Trophoblast cell (in vitro differentiated cells and primary cell): ENCODE results near the gene GTF3C1.

ENCODE experiments used
- DNase-seq, 2 donors: peaks; one replicate each; pipeline ENCODE4 v3.0.0-alpha.2; 2016
- H2AFZ ChIP-seq: 2 replicates; pipeline ENCODE4 v1.6.1; 2013; ENCODE audit warnings: low read length, moderate library complexity, mild to moderate bottlenecking; ENCODE audit not compliant: insufficient read depth, poor library complexity
- H2AK5ac ChIP-seq: 2 replicates; pipeline ENCODE4 v1.6.1; 2013; ENCODE audit warnings: mild to moderate bottlenecking, low read length
- H2BK120ac ChIP-seq: 2 replicates; pipeline ENCODE4 v1.6.1; 2013; ENCODE audit warnings: low read length, mild to moderate bottlenecking, moderate library complexity; ENCODE audit not compliant: insufficient read depth, poor library complexity
- H2BK12ac ChIP-seq: 2 replicates; pipeline ENCODE4 v1.6.1; 2013; ENCODE audit warnings: mild to moderate bottlenecking, low read length, moderate library complexity
- H2BK5ac ChIP-seq: 2 replicates; pipeline ENCODE4 v1.6.1; 2013; ENCODE audit warnings: low read length, low read depth, moderate library complexity, mild to moderate bottlenecking; ENCODE audit not compliant: poor library complexity
- H3K14ac ChIP-seq: 2 replicates; pipeline ENCODE4 v1.6.1; 2013; ENCODE audit warnings: mild to moderate bottlenecking, low read length
- H3K18ac ChIP-seq: 2 replicates; pipeline ENCODE4 v1.6.1; 2013; ENCODE audit warnings: mild to moderate bottlenecking, low read length
- H3K23ac ChIP-seq: 2 replicates; pipeline ENCODE4 v1.6.1; 2013; ENCODE audit warnings: low read length
- H3K27ac ChIP-seq: 2 replicates; pipeline ENCODE4 v1.5.1; 2013; ENCODE audit warnings: low read depth, mild to moderate bottlenecking, inconsistent platforms, low read length, moderate library complexity
- H3K27me3 ChIP-seq: 2 replicates; pipeline ENCODE4 v1.6.1; 2013; ENCODE audit warnings: inconsistent platforms, mild to moderate bottlenecking, low read length, moderate library complexity; ENCODE audit not compliant: insufficient read depth
- H3K36me3 ChIP-seq, 2 experiments: 1 replicate in 1 of 2; 2 replicates in 1 of 2; pipeline ENCODE4 v1.6.1; 2013; ENCODE audit warnings: low read length in 2 of 2, mild to moderate bottlenecking in 2 of 2, moderate library complexity in 1 of 2; ENCODE audit not compliant: insufficient read depth in 2 of 2, control insufficient read depth in 1 of 2
- H3K4ac ChIP-seq: 2 replicates; pipeline ENCODE4 v1.6.1; 2013; ENCODE audit warnings: low read depth, mild to moderate bottlenecking, low read length, moderate library complexity
- H3K4me1 ChIP-seq, 2 experiments: 1 replicate in 1 of 2; 2 replicates in 1 of 2; pipeline ENCODE4 v1.6.1; 2013; ENCODE audit warnings: low read length in 2 of 2, mild to moderate bottlenecking in 2 of 2, moderate library complexity in 1 of 2; ENCODE audit not compliant: insufficient read depth in 2 of 2, control insufficient read depth in 1 of 2
- H3K4me2 ChIP-seq: 2 replicates; pipeline ENCODE4 v1.6.1; 2013; ENCODE audit warnings: inconsistent platforms, mild to moderate bottlenecking, low read length, moderate library complexity
- H3K4me3 ChIP-seq: 2 replicates; pipeline ENCODE4 v1.5.1; 2013; ENCODE audit warnings: mild to moderate bottlenecking, low read depth, low read length, inconsistent platforms
- H3K79me1 ChIP-seq: one replicate; pipeline ENCODE4 v1.6.1; 2013; ENCODE audit warnings: low read length
- H3K79me2 ChIP-seq: 2 replicates; pipeline ENCODE4 v1.6.1; 2013; ENCODE audit warnings: low read length, mild to moderate bottlenecking; ENCODE audit not compliant: control insufficient read depth, insufficient read depth, poor library complexity
- H3K9ac ChIP-seq: 2 replicates; pipeline ENCODE4 v1.6.1; 2013; ENCODE audit warnings: mild to moderate bottlenecking, low read length
- H3K9me3 ChIP-seq: 2 replicates; pipeline ENCODE4 v1.6.1; 2013; ENCODE audit warnings: low read depth, mild to moderate bottlenecking, control low read depth, inconsistent platforms, low read length; ENCODE audit not compliant: insufficient read depth
- H4K12ac ChIP-seq: 2 replicates; pipeline ENCODE4 v1.6.1; 2013; ENCODE audit warnings: low read depth, mild to moderate bottlenecking, low read length, moderate library complexity
- H4K8ac ChIP-seq: 2 replicates; pipeline ENCODE4 v1.6.1; 2013; ENCODE audit warnings: low read depth, mild to moderate bottlenecking, low read length, moderate library complexity
- H4K91ac ChIP-seq: one replicate; pipeline ENCODE4 v1.6.1; 2013; ENCODE audit warnings: low read depth, mild to moderate bottlenecking, low read length, moderate library complexity
- WGBS: extraction: QIAGEN DNeasy Blood & Tissue Kit; methylation state at CpG from one replicate; pipeline ENCODE4 v1.1.7; 2013; ENCODE audit warnings: missing lambda C conversion rate; ENCODE audit not compliant: insufficient read length, insufficient coverage; ENCODE audit errors: extremely low coverage; 5-methylcytosine and 5-hydroxymethylcytosine counted together

The GTF3C1 gene

DNA sequence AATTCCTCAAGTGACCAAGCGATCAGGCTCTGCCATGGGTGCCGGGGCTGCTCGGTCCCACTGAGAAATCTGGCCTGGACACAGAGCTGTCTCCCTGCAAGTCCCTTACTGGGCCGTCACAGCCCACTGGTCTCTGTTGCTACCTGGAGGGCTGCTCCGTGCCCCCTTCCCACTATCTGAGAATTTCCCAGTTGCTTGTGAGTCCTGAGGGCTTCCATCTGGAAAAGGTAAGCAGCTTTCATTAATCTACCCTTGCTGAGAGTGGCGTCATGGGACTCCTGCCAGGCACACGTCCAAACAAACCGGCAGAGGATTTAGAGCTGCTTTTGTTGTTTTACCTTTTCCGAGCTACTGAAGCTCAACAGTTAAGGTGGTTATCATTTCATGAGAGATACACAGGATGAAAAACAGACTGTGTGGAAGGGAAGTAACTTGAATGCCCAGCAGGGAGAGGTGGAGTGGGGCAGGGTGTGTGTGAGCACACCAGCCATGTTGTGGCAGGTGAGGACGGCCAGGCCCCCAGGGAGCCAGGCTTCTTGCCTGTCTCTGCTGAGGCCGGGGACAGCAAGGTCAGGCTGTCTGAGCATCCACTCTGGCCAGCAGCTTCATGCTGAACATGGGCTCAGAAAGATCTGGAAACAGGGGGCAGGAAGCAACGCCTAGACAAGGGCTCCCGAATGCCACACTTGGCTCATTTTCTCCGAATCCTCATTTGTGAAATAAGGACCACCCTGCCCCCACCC, 50.6 kb downstream of the GTF3C1 start:
- Histone ChIP-seq H2BK120ac (no peak overlapping the region), H3K23ac (no peak overlapping the region), H4K91ac (no peak overlapping the region), H3K79me2 (no peaks in the 10 kb centered on the region), H3K27ac (no peak overlapping the region), H2BK12ac (no peak overlapping the region), H3K9me3 (no peaks in the 10 kb centered on the region), H4K8ac (no peak overlapping the region), H3K4me2 (no peak overlapping the region), H3K9ac (no peak overlapping the region), H2BK5ac (no peak overlapping the region), H4K12ac (no peak overlapping the region), H3K4me1 (no peaks in the 10 kb centered on the region), H3K18ac (no peak overlapping the region), H3K27me3 (no peaks in the 10 kb centered on the region), H2AFZ (no peak overlapping the region), H3K79me1 (no peaks in the 10 kb centered on the region), H3K36me3 (peaks cover 70 to 84% of the 10 kb centered on the region in 2 experiments), H3K4ac (no peak overlapping the region), H2AK5ac (no peak overlapping the region), H3K4me3 (no peak overlapping the region), H3K14ac (no peak overlapping the region)
- no CpG with 5 or more reads among the region's 14 CpGs for WGBS
- DNase-seq = no peak

DNA sequence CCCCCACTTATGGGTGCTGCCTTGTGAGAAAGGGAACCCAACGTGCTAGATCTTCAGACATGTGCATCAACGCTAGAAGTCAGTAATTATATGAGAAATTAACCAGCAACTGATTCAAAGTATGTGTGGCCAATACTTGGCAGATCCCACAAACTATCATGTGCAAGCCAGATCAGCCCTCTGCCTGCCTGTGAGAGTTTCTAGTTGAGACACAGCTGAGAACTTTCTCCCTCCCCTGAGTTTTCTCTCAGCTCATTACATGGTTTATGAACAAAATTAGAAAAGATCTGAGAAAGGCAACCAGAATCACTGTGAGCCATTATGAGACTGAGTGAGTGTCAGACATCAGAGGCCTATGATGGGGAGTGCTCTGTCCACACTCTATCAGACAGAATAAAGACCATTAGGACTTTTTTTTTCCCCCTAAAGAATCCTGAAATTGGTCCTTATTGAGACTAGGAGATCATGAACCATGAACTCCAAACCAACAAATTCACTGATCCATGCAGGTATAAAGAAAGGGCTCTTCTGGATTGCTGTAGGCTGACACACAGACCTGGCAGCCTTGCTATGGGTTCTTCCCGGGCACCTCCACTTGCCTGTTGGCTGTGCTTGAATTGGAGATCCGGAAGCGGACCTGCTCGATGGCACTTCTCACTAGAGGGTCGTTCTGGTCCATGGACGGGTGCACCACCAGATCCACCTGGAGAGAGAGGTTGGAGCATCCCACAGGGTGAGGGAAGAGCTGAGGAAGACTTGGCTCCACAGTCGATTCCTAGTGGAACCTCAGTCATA, 51.5 kb downstream of the GTF3C1 start:
- H3K18ac ChIP-seq = no peak overlapping the region
- no peak overlapping the region for H3K4ac ChIP-seq
- no peak overlapping the region for H4K91ac ChIP-seq
- H2BK12ac ChIP-seq = no peak overlapping the region
- no peak overlapping the region for H3K23ac ChIP-seq
- H3K9ac ChIP-seq = no peak overlapping the region
- WGBS = no CpG with 5 or more reads among the region's 9 CpGs
- no peaks in the 10 kb centered on the region for H3K79me2 ChIP-seq
- H2AK5ac ChIP-seq = no peak overlapping the region
- H3K4me3 ChIP-seq = no peak overlapping the region
- no peaks in the 10 kb centered on the region for H3K27me3 ChIP-seq
- no peak overlapping the region for H3K4me2 ChIP-seq
- no peak overlapping the region for H2BK5ac ChIP-seq
- H3K79me1 ChIP-seq = no peaks in the 10 kb centered on the region
- no peak overlapping the region for H3K27ac ChIP-seq
- no peaks in the 10 kb centered on the region for H3K9me3 ChIP-seq
- H3K14ac ChIP-seq = no peak overlapping the region
- peaks cover 65 to 78% of the 10 kb centered on the region in 2 experiments for H3K36me3 ChIP-seq
- H4K8ac ChIP-seq = no peak overlapping the region
- H2AFZ ChIP-seq = no peak overlapping the region
- no peak for DNase-seq
- no peak overlapping the region for H4K12ac ChIP-seq
- H3K4me1 ChIP-seq = no peaks in the 10 kb centered on the region
- H2BK120ac ChIP-seq = no peak overlapping the region

DNA sequence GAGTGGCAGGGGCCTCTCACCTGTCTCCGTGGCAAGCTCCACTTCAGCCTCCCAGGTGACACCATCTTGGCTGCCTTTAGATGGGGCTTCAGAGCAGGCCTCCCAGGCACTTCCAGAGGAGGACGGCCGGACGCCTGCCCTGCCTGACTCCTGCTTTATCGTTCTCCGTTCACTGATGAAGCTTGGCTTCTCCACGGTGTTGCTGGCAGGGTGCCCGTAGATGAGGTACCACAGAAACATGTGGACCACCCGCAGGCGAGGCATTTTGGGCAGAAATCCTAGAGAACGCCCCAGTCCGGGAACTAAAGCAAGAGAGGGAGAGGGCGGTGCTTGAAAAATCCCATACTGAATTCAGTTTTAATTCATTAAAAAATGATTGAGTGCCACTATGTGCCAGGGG, 54.5 kb downstream of the GTF3C1 start:
- H3K23ac ChIP-seq = no peak overlapping the region
- WGBS = no CpG with 5 or more reads among the region's 13 CpGs
- no peak overlapping the region for H2BK120ac ChIP-seq
- H3K9ac ChIP-seq = no peak overlapping the region
- H3K18ac ChIP-seq = no peak overlapping the region
- H2BK5ac ChIP-seq = no peak overlapping the region
- no peaks in the 10 kb centered on the region for H3K79me1 ChIP-seq
- no peak overlapping the region for H3K27ac ChIP-seq
- H3K14ac ChIP-seq = no peak overlapping the region
- peaks cover 0 to 5% of the 10 kb centered on the region in 2 experiments for H3K4me1 ChIP-seq
- peaks cover 66 to 75% of the 10 kb centered on the region in 2 experiments for H3K36me3 ChIP-seq
- H2AK5ac ChIP-seq = no peak overlapping the region
- H2AFZ ChIP-seq = no peak overlapping the region
- no peak overlapping the region for H4K8ac ChIP-seq
- no peak for DNase-seq
- H3K4ac ChIP-seq = no peak overlapping the region
- H4K12ac ChIP-seq = no peak overlapping the region
- no peak overlapping the region for H3K4me2 ChIP-seq
- no peak overlapping the region for H4K91ac ChIP-seq
- no peaks in the 10 kb centered on the region for H3K9me3 ChIP-seq
- H3K27me3 ChIP-seq = no peaks in the 10 kb centered on the region
- H3K79me2 ChIP-seq = no peaks in the 10 kb centered on the region
- H3K4me3 ChIP-seq = no peak overlapping the region
- no peak overlapping the region for H2BK12ac ChIP-seq

DNA sequence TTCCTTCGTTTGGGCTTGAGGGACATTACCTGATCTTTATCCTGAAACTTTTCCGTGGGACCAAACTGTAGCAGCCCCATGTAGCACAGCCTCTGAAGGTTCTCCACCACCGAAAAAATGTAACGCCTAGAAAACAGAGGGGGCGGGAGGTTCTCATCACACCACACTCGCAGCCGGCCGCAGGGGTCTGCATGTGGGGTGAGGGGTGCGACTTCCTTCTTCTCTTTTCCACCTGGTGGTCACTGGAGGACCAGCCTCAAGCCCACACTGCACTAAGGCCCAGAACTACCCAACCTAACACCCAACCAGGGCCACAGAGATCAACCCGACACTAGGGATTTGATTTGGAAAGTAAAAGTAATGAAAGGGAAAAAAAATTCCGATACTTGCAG, 57.1 kb downstream of the GTF3C1 start:
- H3K14ac ChIP-seq = no peak overlapping the region
- no peak overlapping the region for H3K4ac ChIP-seq
- H2AK5ac ChIP-seq = no peak overlapping the region
- no peaks in the 10 kb centered on the region for H3K79me1 ChIP-seq
- H3K9ac ChIP-seq = no peak overlapping the region
- no peak overlapping the region for H3K27ac ChIP-seq
- no peak overlapping the region for H4K91ac ChIP-seq
- no peak overlapping the region for H4K8ac ChIP-seq
- no CpG with 5 or more reads among the region's 11 CpGs for WGBS
- H3K36me3 ChIP-seq = peaks cover 67 to 72% of the 10 kb centered on the region in 2 experiments
- no peak overlapping the region for H2BK120ac ChIP-seq
- no peak overlapping the region for H2BK12ac ChIP-seq
- H3K27me3 ChIP-seq = no peaks in the 10 kb centered on the region
- H2AFZ ChIP-seq = no peak overlapping the region
- no peak overlapping the region for H2BK5ac ChIP-seq
- peaks cover 2% of the 10 kb centered on the region for H3K9me3 ChIP-seq
- no peak overlapping the region for H3K4me3 ChIP-seq
- H3K4me1 ChIP-seq = peaks cover 0 to 5% of the 10 kb centered on the region in 2 experiments
- no peaks in the 10 kb centered on the region for H3K79me2 ChIP-seq
- no peak overlapping the region for H4K12ac ChIP-seq
- H3K4me2 ChIP-seq = no peak overlapping the region
- no peak for DNase-seq
- H3K18ac ChIP-seq = no peak overlapping the region
- H3K23ac ChIP-seq = no peak overlapping the region
